Stimulated activated CD4-positive, alpha-beta T cell treated with anti-CD3 and anti-CD28 coated beads, Interleukin-2, amount 100 ng/mL, for 4 hours (primary cell): ENCODE measurements around the gene RAD51D.
"Not testable (repeated sequence)": the region's sequence is repeated elsewhere in the genome, so short reads cannot be mapped to it uniquely, and the experiment has no call there.

Experiments
- DNase-seq: peaks from one replicate; pipeline ENCODE4 v3.0.0-alpha.2; 2020; ENCODE audit warnings: low read depth

The RAD51D gene

GRCh38 chr17:35090707-35091106 is 29.0 kb downstream of the RAD51D start:
- DNase-seq, result not testable (repeated sequence)

- peak; percentile 53 for DNase-seq
Measured at GRCh38 chr17:35089586-35090296, 29.9 kb downstream of the RAD51D start.

GRCh38 chr17:35088881-35089585 is 30.6 kb downstream of the RAD51D start:
- peak; percentile 80 for DNase-seq

- DNase-seq, result no peak
Measured at GRCh38 chr17:35088356-35088880, 31.2 kb downstream of the RAD51D start.

GRCh38 chr17:35087731-35088355 is 31.8 kb downstream of the RAD51D start:
- no peak for DNase-seq

- DNase-seq, result no peak
Measured at GRCh38 chr17:35086931-35087573, 32.6 kb downstream of the RAD51D start.

GRCh38 chr17:35086164-35086563 is 33.5 kb downstream of the RAD51D start:
- no peak for DNase-seq

GRCh38 chr17:35084987-35085386 is 34.7 kb downstream of the RAD51D start:
- no peak for DNase-seq

- no peak for DNase-seq
Measured at GRCh38 chr17:35083071-35083470, 36.6 kb downstream of the RAD51D start.

- no peak for DNase-seq
Measured at GRCh38 chr17:35082073-35082657, 37.5 kb downstream of the RAD51D start.

- no peak for DNase-seq
Measured at GRCh38 chr17:35081638-35082037, 38.0 kb downstream of the RAD51D start.

GRCh38 chr17:35080536-35080935 is 39.1 kb downstream of the RAD51D start:
- no peak for DNase-seq

GRCh38 chr17:35079547-35080423 is 39.9 kb downstream of the RAD51D start:
- no peak for DNase-seq

GRCh38 chr17:35076874-35077273 is 42.8 kb downstream of the RAD51D start:
- no peak for DNase-seq

- no peak for DNase-seq
Measured at GRCh38 chr17:35074711-35075707, 44.7 kb downstream of the RAD51D start.

- DNase-seq, result no peak
Measured at GRCh38 chr17:35073991-35074627, 45.6 kb downstream of the RAD51D start.

- no peak for DNase-seq
Measured at GRCh38 chr17:35073183-35073790, 46.4 kb downstream of the RAD51D start.

- no peak for DNase-seq
Measured at GRCh38 chr17:35069311-35069710, 50.3 kb downstream of the RAD51D start.

GRCh38 chr17:35068249-35068648 is 51.4 kb downstream of the RAD51D start:
- no peak for DNase-seq
